Endodermal cell (in vitro differentiated cells): Measurements from ENCODE around the gene RPA3. TPM values are rescaled to one million over a fixed set of nuclear protein-coding genes. Genes with fewer than 3 reads are reported as not detected.

Experiments used
- DNase-seq: peaks from one replicate; pipeline ENCODE4 v3.0.0-alpha.2; 2017
- H3K27ac ChIP-seq: 2 replicates; pipeline ENCODE4 v1.5.1; 2013; ENCODE audit warnings: mild to moderate bottlenecking, low read depth, low read length, moderate library complexity
- H3K27me3 ChIP-seq: 2 replicates; pipeline ENCODE4 v1.6.1; 2013; ENCODE audit warnings: mild to moderate bottlenecking, low read length, moderate library complexity; ENCODE audit not compliant: insufficient read depth, control insufficient read depth, poor library complexity, severe bottlenecking
- H3K36me3 ChIP-seq: 2 replicates; pipeline ENCODE4 v1.7.0; 2013; ENCODE audit warnings: mild to moderate bottlenecking, low read length, moderate library complexity; ENCODE audit not compliant: control insufficient read depth, insufficient read depth
- H3K4me1 ChIP-seq: one replicate; pipeline ENCODE4 v1.7.0; 2013; ENCODE audit warnings: low read length; ENCODE audit not compliant: control insufficient read depth, insufficient read depth
- H3K4me3 ChIP-seq: 2 replicates; pipeline ENCODE4 v1.5.1; 2013; ENCODE audit warnings: mild to moderate bottlenecking, low read length, moderate library complexity
- H3K9ac ChIP-seq: 2 replicates; pipeline ENCODE4 v1.6.1; 2013; ENCODE audit warnings: mild to moderate bottlenecking, low read length, moderate library complexity; ENCODE audit not compliant: poor library complexity, severe bottlenecking; ENCODE audit errors: extremely low read depth
- H3K9me3 ChIP-seq: 2 replicates; pipeline ENCODE4 v1.6.1; 2013; ENCODE audit warnings: mild to moderate bottlenecking, low read length, moderate library complexity; ENCODE audit not compliant: control insufficient read depth
- H3K27ac Mint-ChIP-seq: 2 replicates; pipeline ENCODE4 v1.8.0; 2020; ENCODE audit warnings: mixed read lengths
- H3K27me3 Mint-ChIP-seq: 2 replicates; pipeline ENCODE4 v1.8.0; 2021; ENCODE audit warnings: mild to moderate bottlenecking, mixed read lengths; ENCODE audit not compliant: insufficient read depth
- H3K36me3 Mint-ChIP-seq: 2 replicates; pipeline ENCODE4 v1.8.0; 2020; ENCODE audit warnings: low read depth, mixed read lengths
- H3K4me1 Mint-ChIP-seq: 2 replicates; pipeline ENCODE4 v1.8.0; 2020; ENCODE audit warnings: mixed read lengths
- H3K4me3 Mint-ChIP-seq: 2 replicates; pipeline ENCODE4 v1.8.0; 2020; ENCODE audit warnings: mild to moderate bottlenecking, moderate library complexity, mixed read lengths
- H3K9me3 Mint-ChIP-seq: 2 replicates; pipeline ENCODE4 v1.8.0; 2020; ENCODE audit warnings: mild to moderate bottlenecking, mixed read lengths
- CTCF ChIP-seq: fragments of 200-600 bp; sonication (generic); conservative IDR thresholded peaks from 2 replicates; pipeline ENCODE4 v1.5.0; 2021; ENCODE audit warnings: antibody characterized with exemption, mild to moderate bottlenecking
- WGBS, 2 experiments: methylation state at CpG; one replicate each; pipeline versions ENCODE4 v1.1.5 to v1.1.7; 2013; ENCODE audit warnings: missing lambda C conversion rate in 2 of 2, mixed read lengths in 1 of 2; ENCODE audit not compliant: insufficient coverage in 1 of 2, insufficient read length in 1 of 2; 5-methylcytosine and 5-hydroxymethylcytosine counted together
- total RNA-seq, 2 donors: library from RNA; stranded (reverse); fragmentation: NEBNext Ultra II Directional in 1 of 2; extraction: Animal tissue kit (Norgen Biotek cat#: 25700) in 1 of 2; gene quantifications; 2 replicates in 1 of 2; 3 replicates in 1 of 2; pipeline ENCODE4 v1.2.1, GENCODE V29; 2021

RPA3 gene
- total RNA-seq, 2 donors from 2014 or later, result 65.5 to 97.8 TPM

DNA sequence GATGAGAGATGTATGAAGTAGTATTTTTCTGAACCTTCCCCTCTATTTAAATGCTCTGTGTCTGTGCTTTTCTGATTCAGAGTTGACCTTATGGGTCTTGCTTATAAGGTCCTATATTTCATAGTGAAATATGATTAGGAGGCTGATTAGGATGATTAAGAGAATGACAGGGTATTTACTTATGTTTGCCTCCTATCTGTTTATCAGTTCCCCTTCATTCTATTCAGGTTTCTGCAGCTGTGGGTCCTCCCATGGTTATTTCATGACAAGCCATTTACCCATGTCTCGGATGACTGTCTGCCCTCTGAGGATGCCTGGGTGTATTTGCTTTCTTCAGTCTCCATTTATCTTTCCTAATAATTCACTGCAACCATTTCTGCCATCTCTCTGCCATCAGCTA, 16.9 kb downstream of the RPA3 start:
- TF ChIP-seq CTCF, result no peak
- WGBS, 2 experiments, result 85 to 86% methylated on average over 1 of the region's 1 CpG
- Mint-ChIP-seq H3K4me3 (no peak overlapping the region), H3K27me3 (no peaks in the 10 kb centered on the region), H3K27ac (no peak overlapping the region), H3K9me3 (peaks cover 5% of the 10 kb centered on the region), H3K4me1 (peaks cover 16% of the 10 kb centered on the region), H3K36me3 (no peaks in the 10 kb centered on the region)
- Histone ChIP-seq H3K9ac (no peak overlapping the region), H3K4me3 (no peak overlapping the region), H3K36me3 (no peaks in the 10 kb centered on the region), H3K9me3 (no peaks in the 10 kb centered on the region), H3K27me3 (peaks cover 7% of the 10 kb centered on the region), H3K27ac (no peak overlapping the region), H3K4me1 (no peaks in the 10 kb centered on the region)
- no peak for DNase-seq

- Histone ChIP-seq H3K27ac (no peak overlapping the region), H3K27me3 (no peaks in the 10 kb centered on the region), H3K4me1 (no peaks in the 10 kb centered on the region), H3K9me3 (no peaks in the 10 kb centered on the region), H3K36me3 (no peaks in the 10 kb centered on the region), H3K4me3 (no peak overlapping the region), H3K9ac (no peak overlapping the region)
- Mint-ChIP-seq H3K27ac (no peak overlapping the region), H3K27me3 (no peaks in the 10 kb centered on the region), H3K9me3 (peaks cover 5% of the 10 kb centered on the region), H3K4me1 (peaks cover 14% of the 10 kb centered on the region), H3K4me3 (no peak overlapping the region), H3K36me3 (no peaks in the 10 kb centered on the region)
- DNase-seq, result no peak
- TF ChIP-seq CTCF, result no peak
Observed at GRCh38 chr7:7699970-7700369, 18.4 kb downstream of the RPA3 start.

GRCh38 chr7:7699380-7699779, 19.0 kb downstream of the RPA3 start:
- Histone ChIP-seq H3K9ac (no peak overlapping the region), H3K27me3 (no peaks in the 10 kb centered on the region), H3K36me3 (no peaks in the 10 kb centered on the region), H3K4me1 (no peaks in the 10 kb centered on the region), H3K4me3 (no peak overlapping the region), H3K9me3 (no peaks in the 10 kb centered on the region), H3K27ac (no peak overlapping the region)
- DNase-seq, result no peak
- H3K4me1 Mint-ChIP-seq, result peaks cover 12% of the 10 kb centered on the region
- no peak overlapping the region for H3K4me3 Mint-ChIP-seq
- no peaks in the 10 kb centered on the region for H3K27me3 Mint-ChIP-seq
- peaks cover 4% of the 10 kb centered on the region for H3K36me3 Mint-ChIP-seq
- peaks cover 5% of the 10 kb centered on the region for H3K9me3 Mint-ChIP-seq
- TF ChIP-seq CTCF, result no peak
- no peak overlapping the region for H3K27ac Mint-ChIP-seq
